Pancreas (tissue), 10 donors: ENCODE results near the gene GPR32. TPM values are rescaled to one million over a fixed set of nuclear protein-coding genes. Genes with fewer than 3 reads are reported as not detected.

Experiments
- ATAC-seq, 4 donors: fragments of 200-7000 bp; cut with Tn5 transposase; one replicate each; pipeline versions ENCODE4 v1.8.0 to v1.9.1; 2020; ENCODE audit warnings: mild to moderate bottlenecking in 4 of 4, moderate library complexity in 4 of 4
- DNase-seq, 6 donors: peaks; one replicate each; pipeline ENCODE4 v3.0.0-alpha.2; 2020
- FAIRE-seq: peaks from 2 replicates; lab custom pipeline; 2012; peaks lifted over from hg19 to GRCh38; lab: Jason Lieb, UNC
- H3K27ac ChIP-seq, 4 donors: fragments of 200-600 bp; sonication (generic); 1 replicate in 3 of 4; 2 replicates in 1 of 4; pipeline versions ENCODE4 v1.5.0 to v1.8.0; 2020
- H3K27me3 ChIP-seq, 4 donors: fragments of 200-600 bp; one replicate each; pipeline ENCODE4 v1.8.0; 2021
- H3K36me3 ChIP-seq, 3 donors: fragments of 200-600 bp; sonication (generic) in 1 of 3; one replicate each; pipeline versions ENCODE4 v1.5.0 to v1.8.0; 2020 to 2021
- H3K4me1 ChIP-seq, 3 donors: fragments of 200-600 bp; one replicate each; pipeline ENCODE4 v1.8.0; 2021
- H3K4me3 ChIP-seq, 4 donors: fragments of 200-600 bp; sonication (generic) in 2 of 4; one replicate each; pipeline versions ENCODE4 v1.5.0 to v1.8.0; 2020 to 2021
- H3K9me3 ChIP-seq, 4 donors: fragments of 200-600 bp; one replicate each; pipeline ENCODE4 v1.8.0; 2021
- WGBS, 2 donors: extraction: QIAGEN DNeasy Blood & Tissue Kit; methylation state at CpG; one replicate each; pipeline ENCODE4 v1.1.7; 2013; 5-methylcytosine and 5-hydroxymethylcytosine counted together
- intact Hi-C, 3 donors: fragments of 100-400 bp; cut with DNase I; formaldehyde crosslinking; loops; one replicate each; pipeline versions ENCODE4 v1.11.1 to v1.14.2; 2022
- polyA plus RNA-seq, 2 donors: library from polyadenylated mRNA; stranded (reverse); fragments of 200-250 nt; gene quantifications; one replicate each; pipeline ENCODE4 v1.2.3, GENCODE V29; 2013
- total RNA-seq, 6 donors: library from RNA; stranded (reverse); fragmentation: NEBNext Ultra II Directional in 4 of 6; extraction: Animal tissue kit (Norgen Biotek cat#: 25700) in 4 of 6; gene quantifications; one replicate each; pipeline versions ENCODE4 v1.2.1 to v1.2.4, GENCODE V29; 2021 to 2023
- TF ChIP-seq, protein P1 (sequence below), 4 donors: fragments of 200-600 bp; sonication (generic) in 3 of 4; IDR thresholded peaks; one replicate each; pipeline versions ENCODE4 v1.5.0 to v1.8.0; 2021; ENCODE audit warnings: antibody characterized with exemption in 4 of 4
- donor health status: healthy with polysubstance abuse.
- donor health status: DM: no; HTN: no; CAD: no; lungs with moderate emphysema.
- donor health status: DM: no; HTN: no; CAD: no.
- donor health status: control.
- donor health status: control.
- donor health status: Bipolar disorder and iron deficiency.
- donor health status: DM: yes; HTN: yes; CAD: no.
- donor health status: DM: no; HTN: no; CAD: no.
- donor health status: DM: no; HTN: no; CAD: no.
- donor health status: DM: yes; HTN: yes; CAD: no.

Gene GPR32
- total and polyA plus RNA-seq, 8 donors = not detected

DNA sequence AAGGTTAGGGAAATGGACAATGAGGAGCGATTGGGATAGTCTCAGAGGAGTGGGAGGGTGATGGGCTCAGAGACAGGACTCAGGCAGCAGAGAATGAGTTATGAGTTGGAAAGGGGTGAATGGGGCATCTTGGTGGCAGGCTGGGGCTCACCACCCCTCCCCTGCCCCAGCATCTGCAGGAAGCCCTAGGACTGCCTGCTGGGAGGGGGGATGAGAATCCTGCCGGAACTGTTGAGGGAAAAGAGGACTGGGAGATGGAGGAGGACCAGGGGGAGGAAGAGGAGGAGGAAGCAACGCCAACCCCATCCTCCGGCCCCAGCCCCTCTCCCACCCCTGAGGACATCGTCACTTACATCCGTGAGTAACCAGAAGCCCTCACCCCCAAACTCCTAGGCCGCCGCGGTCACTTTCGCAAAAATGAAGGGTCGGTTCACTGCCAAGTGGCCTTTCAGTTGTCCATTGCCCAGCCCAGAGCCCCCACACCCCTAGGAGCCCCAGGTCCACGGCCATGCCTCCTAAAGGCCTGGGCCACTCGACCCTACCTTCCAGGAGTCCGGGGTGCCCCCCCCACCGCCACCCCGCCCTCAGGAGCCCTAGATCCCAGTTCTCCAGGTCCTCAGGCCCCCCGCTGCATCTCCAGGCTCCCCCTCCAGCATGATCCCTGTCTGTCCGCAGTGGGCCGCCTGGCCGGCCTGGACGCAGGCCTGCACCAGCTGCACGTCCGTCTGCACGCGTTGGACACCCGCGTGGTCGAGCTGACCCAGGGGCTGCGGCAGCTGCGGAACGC, 46.3 kb upstream of the GPR32 start:
- intact Hi-C loops = no loop called here
- DNase-seq (peak in 2 of 6 donors; percentile 9 to 30), ATAC-seq (no peak), FAIRE-seq (no peak)
- TF ChIP-seq, protein P1, sequence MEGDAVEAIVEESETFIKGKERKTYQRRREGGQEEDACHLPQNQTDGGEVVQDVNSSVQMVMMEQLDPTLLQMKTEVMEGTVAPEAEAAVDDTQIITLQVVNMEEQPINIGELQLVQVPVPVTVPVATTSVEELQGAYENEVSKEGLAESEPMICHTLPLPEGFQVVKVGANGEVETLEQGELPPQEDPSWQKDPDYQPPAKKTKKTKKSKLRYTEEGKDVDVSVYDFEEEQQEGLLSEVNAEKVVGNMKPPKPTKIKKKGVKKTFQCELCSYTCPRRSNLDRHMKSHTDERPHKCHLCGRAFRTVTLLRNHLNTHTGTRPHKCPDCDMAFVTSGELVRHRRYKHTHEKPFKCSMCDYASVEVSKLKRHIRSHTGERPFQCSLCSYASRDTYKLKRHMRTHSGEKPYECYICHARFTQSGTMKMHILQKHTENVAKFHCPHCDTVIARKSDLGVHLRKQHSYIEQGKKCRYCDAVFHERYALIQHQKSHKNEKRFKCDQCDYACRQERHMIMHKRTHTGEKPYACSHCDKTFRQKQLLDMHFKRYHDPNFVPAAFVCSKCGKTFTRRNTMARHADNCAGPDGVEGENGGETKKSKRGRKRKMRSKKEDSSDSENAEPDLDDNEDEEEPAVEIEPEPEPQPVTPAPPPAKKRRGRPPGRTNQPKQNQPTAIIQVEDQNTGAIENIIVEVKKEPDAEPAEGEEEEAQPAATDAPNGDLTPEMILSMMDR (IDR thresholded peaks at IDR 0.05) = no peak
- 8 to 9% methylated on average over 29 to 31 of the region's 31 CpGs for WGBS, 2 donors
- peak overlapping the region; percentile 23 to 57 (median 46) for H3K4me3 ChIP-seq
- H3K9me3 ChIP-seq = no peaks in the 10 kb centered on the region
- H3K27me3 ChIP-seq = no peaks in the 10 kb centered on the region
- H3K4me1 ChIP-seq = peaks cover 0 to 5% (median 4%) of the 10 kb centered on the region in 3 donors
- H3K36me3 ChIP-seq = no peaks in the 10 kb centered on the region
- H3K27ac ChIP-seq = peak overlapping the region in 3 of 4 donors; percentile 28 to 72 (median 44)

DNA sequence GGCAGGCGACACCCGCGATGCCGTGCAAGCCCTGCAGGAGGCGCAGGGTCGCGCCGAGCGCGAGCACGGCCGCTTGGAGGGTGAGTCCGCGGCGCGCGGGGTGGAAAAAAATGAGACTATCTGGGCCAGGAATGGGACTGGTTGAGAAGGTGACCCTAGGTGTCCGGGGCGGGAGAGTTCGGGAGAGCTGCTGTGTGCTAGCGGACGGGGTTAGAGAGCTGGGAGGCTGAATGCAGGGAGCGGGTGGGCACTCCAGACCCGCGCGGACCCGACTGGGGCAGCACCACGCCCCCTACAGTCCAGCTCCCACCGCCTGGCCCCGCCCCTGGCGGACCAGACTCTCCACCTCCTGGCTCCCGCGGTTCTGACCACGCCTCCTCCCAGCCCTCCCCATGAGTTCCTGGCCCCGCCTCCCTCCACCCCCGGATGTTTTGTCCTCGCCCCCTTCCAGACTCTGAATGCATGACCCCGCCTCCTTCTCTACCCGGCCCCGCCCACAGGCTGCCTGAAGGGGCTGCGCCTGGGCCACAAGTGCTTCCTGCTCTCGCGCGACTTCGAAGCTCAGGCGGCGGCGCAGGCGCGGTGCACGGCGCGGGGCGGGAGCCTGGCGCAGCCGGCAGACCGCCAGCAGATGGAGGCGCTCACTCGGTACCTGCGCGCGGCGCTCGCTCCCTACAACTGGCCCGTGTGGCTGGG, 45.6 kb upstream of the GPR32 start:
- WGBS, 2 donors = 1% methylated on average over 56 to 65 of the region's 65 CpGs
- intact Hi-C loops = no loop called here
- FAIRE-seq = no peak
- H3K36me3 ChIP-seq = no peaks in the 10 kb centered on the region
- peaks cover 0 to 5% (median 4%) of the 10 kb centered on the region in 3 donors for H3K4me1 ChIP-seq
- DNase-seq = peak; percentile 97 to 100 (median 100)
- peak overlapping the region; percentile 37 to 57 (median 54) for H3K4me3 ChIP-seq
- peak; percentile 93 to 97 (median 94) for ATAC-seq
- TF ChIP-seq, protein P1 (IDR thresholded peaks at IDR 0.05) = peak; percentile 58 to 82 (median 73)
- no peaks in the 10 kb centered on the region for H3K27me3 ChIP-seq
- no peaks in the 10 kb centered on the region for H3K9me3 ChIP-seq
- peak overlapping the region; percentile 28 to 72 (median 38) for H3K27ac ChIP-seq

DNA sequence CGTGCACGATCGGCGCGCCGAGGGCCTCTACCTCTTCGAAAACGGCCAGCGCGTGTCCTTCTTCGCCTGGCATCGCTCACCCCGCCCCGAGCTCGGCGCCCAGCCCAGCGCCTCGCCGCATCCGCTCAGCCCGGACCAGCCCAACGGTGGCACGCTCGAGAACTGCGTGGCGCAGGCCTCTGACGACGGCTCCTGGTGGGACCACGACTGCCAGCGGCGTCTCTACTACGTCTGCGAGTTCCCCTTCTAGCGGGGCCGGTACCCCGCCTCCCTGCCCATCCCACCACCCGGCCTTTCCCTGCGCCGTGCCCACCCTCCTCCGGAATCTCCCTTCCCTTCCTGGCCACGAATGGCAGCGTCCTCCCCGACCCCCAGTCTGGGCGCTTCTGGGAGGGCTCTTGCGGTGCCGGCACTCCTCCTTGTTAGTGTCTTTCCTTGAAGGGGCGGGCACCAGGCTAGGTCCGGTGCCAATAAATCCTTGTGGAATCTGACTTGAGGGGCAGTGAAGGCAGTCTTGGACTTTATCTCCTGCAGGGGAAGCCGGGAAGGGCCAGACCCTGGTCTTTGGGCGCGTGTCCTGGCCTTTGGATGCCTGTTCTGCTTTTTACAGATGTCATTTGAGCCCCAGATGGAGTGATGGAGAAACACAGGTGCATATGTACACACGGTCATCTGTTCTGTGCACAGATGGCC, 44.9 kb upstream of the GPR32 start:
- TF ChIP-seq, protein P1 (IDR thresholded peaks at IDR 0.05) = no peak
- no peak for ATAC-seq
- H3K4me1 ChIP-seq = peaks cover 0 to 5% (median 4%) of the 10 kb centered on the region in 3 donors
- FAIRE-seq = no peak
- no peaks in the 10 kb centered on the region for H3K27me3 ChIP-seq
- 3 to 4% methylated on average over 48 to 52 of the region's 52 CpGs for WGBS, 2 donors
- H3K27ac ChIP-seq = peak overlapping the region in 2 of 4 donors; percentile 31 to 60
- DNase-seq = peak in 1 of 6 donors; percentile 24
- intact Hi-C loops = no loop called here
- peak overlapping the region; percentile 29 to 57 (median 54) for H3K4me3 ChIP-seq
- H3K36me3 ChIP-seq = no peaks in the 10 kb centered on the region
- no peaks in the 10 kb centered on the region for H3K9me3 ChIP-seq

DNA sequence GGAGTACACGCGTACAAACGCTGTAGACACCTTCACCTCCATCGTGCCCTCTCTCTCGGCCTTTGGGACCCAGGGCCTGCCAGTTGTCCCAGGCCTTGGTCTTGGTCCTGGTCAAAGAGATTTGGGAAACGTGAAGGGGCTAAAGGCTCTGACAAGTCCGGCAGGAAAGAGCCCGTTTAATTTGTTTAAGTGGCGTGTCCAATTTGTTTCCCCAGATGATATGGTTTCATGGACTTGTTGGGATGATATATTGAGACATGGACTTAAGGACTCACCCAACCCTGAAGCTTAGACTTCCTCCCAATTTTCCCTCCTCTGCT, 44.4 kb upstream of the GPR32 start:
- DNase-seq (no peak), ATAC-seq (no peak), FAIRE-seq (no peak)
- Histone ChIP-seq H3K4me3 (peak overlapping the region in 2 of 4 donors; percentile 55 to 57), H3K27me3 (no peaks in the 10 kb centered on the region), H3K9me3 (no peaks in the 10 kb centered on the region), H3K27ac (no peak overlapping the region), H3K36me3 (no peaks in the 10 kb centered on the region), H3K4me1 (peaks cover 0 to 5% (median 4%) of the 10 kb centered on the region in 3 donors)
- intact Hi-C loops = no loop called here
- 46 to 54% methylated on average over 9 of the region's 9 CpGs for WGBS, 2 donors
- TF ChIP-seq, protein P1 (IDR thresholded peaks at IDR 0.05) = no peak
